GM21360 (cell line): ENCODE measurements around the gene DNMBP.
"Not testable (repeated sequence)": the region's sequence is repeated elsewhere in the genome, so short reads cannot be mapped to it uniquely, and the experiment has no call there.

Experiments
- ATAC-seq: cut with Tn5 transposase; IDR thresholded peaks from one replicate; pipeline ENCODE4 v1.9.1; 2021; ENCODE audit warnings: mild to moderate bottlenecking, moderate library complexity; ENCODE audit not compliant: unreplicated experiment

Gene DNMBP

GRCh38 chr10:99917963-99918825 is 91.6 kb downstream of the DNMBP start:
- no peak for ATAC-seq

GRCh38 chr10:99916776-99917175 is 93.0 kb downstream of the DNMBP start:
- no peak for ATAC-seq

DNA sequence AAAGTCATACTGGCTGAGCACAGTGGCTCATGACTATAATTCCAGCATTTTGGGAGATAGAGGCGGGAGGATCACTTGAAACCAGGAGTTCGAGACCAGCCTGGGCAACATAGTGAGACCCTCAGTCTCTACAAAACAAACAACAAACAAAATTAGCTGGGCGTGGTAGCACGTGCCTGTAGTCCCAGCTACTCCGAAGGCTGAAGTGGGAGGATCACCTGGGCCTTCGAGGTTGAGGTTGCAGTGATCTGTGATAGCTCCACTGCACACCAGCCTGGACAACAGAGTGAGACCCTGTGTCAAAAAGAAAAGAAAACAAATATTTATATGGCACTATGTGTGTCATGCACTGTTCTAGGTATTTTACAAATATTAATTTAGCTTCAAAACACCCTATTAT is 94.3 kb downstream of the DNMBP start:
- no peak for ATAC-seq

DNA sequence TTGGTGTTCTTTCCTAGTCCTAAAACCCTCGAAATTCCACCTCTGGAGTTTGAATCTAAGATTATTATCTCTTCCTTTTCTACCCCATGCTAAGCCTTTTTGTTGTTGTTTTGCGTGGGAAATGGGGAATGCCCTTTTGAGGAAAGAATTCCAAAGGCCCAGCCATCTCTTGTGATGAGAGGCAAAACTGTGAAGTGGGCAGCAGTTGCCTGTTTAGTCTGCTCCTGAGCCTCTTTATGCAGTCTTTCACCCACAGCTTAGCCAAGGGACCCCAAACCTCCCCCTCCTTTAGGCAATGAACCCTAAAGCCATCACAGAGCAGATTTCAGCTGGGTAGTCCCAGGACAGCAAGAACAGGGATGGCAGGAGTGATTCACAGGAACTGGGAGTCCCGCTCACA is 95.5 kb downstream of the DNMBP start:
- no peak for ATAC-seq

GRCh38 chr10:99913831-99914235 is 95.9 kb downstream of the DNMBP start:
- no peak for ATAC-seq

GRCh38 chr10:99912041-99912440 is 97.7 kb downstream of the DNMBP start:
- no peak for ATAC-seq

DNA sequence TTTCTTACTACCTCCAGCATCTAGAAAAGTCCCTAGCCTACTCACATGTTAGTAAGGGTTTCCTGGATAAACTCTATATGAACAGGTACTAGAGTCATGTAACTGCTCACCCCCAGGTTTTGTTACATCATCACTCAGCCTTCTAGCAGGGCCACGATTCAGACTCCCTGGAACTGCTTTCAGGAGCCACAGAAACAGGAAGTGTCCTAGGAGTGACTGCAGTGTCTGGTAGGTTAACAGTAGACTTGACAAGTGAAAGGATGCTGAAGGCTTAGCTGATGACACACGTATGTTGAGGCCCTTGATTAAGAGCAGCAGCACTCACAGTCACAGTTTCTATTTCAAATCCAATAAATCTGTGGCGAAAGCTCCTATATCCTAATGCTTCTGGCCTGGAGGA is 101.2 kb downstream of the DNMBP start:
- ATAC-seq = no peak

- no peak for ATAC-seq
These were observed 103.3 kb downstream of the DNMBP start for GRCh38 chr10:99906470-99906869.

DNA sequence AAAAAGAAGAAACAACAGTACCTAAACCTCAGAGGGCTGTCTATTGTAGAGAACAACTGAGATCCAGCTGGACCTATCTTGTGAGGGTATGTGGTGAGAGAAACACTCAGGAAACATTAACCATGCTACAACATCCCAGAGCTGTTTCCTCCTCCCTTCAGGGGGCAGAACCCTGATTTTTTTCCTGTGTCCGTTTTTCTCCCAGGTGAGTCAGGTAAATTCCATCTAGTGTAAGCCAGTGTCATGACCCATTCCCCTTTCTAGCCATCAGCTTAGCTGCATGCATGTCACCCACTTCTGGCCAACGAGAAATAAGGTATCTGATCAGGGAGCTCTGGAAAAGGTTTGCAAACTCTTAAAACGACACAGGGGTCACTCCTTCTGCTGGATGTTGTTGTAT is 103.8 kb downstream of the DNMBP start:
- no peak for ATAC-seq

DNA sequence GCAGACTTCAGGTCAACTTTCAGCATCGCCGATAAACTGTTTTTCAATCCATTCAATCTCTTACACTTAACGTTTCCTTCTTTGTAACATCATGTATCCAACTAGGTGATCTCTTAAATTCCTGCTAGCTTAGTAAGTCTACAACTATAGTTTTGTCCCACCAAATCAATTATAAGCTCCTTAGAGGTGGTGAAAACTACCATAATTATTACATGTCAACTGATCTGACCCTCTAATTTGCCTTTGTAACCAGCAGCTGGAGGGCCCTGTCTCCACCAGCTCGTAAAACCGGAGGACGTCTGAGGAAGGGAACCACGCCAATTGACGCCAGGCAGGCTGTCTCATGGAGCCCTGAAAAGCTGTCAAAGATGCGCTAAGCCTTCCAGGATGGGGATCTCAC is 113.9 kb downstream of the DNMBP start:
- ATAC-seq = no peak

DNA sequence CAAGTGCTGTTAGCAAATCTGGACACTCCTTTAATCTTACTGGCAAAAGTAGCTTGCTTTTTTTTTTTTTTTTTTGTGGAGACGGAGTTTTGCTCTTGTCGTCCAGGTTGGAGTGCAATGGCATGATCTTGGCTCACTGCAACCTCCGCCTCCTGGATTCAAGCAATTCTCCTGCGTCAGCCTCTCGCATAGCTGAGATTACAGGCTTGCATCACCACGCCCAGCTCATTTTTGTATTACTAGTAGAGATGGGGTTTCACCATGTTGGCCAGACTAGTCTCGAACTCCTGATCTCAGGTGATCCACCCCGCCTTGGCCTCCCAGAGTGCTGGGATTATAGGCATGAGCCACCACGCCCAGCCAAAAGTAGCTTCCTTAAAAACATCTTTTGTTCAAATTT is 114.7 kb downstream of the DNMBP start:
- ATAC-seq = not testable (repeated sequence)

- no peak for ATAC-seq
These were observed 115.1 kb downstream of the DNMBP start for GRCh38 chr10:99894613-99895012.

GRCh38 chr10:99888622-99889021 is 121.1 kb downstream of the DNMBP start:
- ATAC-seq = no peak

DNA sequence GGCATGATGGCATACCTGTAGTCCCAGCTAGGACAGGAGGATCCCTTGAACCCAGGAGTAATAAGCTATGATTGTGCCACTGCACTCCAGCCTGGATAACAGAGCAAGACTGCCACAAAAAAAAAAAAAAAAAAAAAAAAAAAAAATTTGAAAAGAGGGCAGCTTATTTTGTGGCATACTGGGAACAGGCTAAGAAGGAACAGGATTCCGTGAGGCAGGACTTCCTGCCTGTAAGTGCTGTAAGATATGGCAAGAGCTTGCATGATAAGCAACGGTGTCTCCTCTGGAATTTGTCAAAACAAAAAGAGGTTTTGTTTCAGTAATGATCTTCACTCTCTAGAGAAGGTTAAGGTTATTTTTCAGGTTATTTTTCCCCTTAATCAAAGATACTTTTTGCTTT is 126.2 kb downstream of the DNMBP start:
- no peak for ATAC-seq

DNA sequence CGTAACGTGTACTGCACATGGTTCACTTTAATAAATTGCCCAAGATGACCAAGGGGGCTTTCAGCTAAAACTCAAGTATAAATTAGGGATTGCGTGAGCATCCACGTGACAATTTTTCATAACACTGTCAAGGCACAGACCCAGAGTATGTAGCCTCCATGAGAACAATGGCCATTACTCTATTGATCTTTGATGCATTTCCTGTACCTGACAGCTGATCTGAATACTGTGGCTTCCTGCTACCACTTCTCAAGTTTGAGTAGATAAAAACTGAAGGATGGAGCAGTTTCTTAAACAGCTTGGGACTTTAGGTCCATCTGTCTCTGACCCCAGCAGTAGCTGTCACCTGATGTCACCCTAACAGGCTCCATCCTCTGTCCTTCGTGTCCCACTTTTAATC is 128.4 kb downstream of the DNMBP start:
- ATAC-seq = no peak

- no peak for ATAC-seq
These were observed 129.5 kb downstream of the DNMBP start for GRCh38 chr10:99880080-99880835.

DNA sequence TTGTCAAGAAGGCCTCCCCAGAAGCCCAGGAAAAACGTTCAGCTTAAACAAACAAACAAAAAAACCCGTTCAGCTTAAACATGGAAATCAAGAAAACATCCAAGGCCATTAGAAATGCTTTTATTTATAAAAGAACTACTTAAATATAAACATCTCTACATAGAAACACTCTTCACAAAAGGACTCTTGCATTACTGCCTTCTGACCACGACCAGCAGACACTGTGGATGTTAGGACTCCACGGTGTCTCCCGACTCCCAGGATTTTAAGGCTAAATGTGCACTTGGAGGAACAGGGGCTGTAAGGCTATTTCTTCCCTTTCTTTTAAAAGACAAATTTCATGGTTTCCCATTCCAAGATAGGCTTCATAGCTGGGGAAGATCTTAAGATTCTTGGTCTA is 134.3 kb downstream of the DNMBP start:
- no peak for ATAC-seq

DNA sequence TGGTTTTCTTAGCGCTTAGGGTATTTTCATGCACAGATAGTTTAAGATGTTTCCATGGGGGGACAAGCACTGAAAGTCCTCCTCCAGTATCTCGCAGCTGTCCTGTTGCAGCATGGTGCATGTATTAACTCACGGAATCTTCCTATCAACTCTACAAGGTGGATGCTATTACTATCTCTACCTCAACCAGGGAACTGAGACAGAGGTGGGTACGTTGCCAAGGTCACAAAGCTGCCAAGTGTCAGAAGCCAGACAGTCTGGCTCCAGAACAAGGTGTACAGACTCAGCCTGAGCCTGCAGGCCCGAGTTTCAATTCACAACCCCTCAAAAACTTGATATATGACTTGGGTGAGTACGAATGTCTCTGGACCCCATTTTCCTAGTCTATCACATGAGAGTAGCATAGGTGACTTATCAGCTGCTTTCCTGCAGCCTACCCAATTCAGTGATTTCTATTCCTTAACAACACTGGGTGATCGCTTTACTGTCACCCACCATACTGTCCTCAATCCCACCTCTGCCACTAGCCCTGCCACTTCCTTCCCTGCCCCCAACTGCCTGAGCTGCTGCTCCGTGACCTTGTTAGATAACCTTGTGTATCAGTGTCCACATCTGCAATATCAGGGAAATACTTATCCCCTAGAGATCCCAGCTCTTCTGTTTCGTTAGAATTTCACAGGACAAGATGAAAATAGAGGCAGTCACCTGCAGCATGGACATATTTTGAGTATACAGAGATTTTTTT is 135.2 kb downstream of the DNMBP start:
- no peak for ATAC-seq

DNA sequence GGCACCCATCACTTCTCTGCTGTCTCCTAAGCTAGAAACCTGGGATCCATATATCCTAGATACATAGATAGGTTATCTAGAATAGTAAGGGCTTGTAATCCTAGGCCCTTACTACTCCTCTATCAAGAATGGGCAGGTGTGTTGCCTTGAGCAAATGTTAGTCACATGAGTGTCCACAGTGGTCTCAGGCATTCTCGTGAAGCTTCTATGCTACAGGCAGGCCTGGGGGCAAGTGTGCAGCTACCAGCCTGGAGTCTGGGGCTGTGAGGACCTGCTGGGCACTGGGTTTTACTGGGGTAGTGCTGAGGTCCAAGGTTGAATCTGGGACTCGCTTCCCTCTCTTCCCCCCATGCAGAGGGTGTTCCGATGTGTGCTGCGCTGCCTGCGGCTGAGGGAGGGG is 135.9 kb downstream of the DNMBP start:
- no peak for ATAC-seq

DNA sequence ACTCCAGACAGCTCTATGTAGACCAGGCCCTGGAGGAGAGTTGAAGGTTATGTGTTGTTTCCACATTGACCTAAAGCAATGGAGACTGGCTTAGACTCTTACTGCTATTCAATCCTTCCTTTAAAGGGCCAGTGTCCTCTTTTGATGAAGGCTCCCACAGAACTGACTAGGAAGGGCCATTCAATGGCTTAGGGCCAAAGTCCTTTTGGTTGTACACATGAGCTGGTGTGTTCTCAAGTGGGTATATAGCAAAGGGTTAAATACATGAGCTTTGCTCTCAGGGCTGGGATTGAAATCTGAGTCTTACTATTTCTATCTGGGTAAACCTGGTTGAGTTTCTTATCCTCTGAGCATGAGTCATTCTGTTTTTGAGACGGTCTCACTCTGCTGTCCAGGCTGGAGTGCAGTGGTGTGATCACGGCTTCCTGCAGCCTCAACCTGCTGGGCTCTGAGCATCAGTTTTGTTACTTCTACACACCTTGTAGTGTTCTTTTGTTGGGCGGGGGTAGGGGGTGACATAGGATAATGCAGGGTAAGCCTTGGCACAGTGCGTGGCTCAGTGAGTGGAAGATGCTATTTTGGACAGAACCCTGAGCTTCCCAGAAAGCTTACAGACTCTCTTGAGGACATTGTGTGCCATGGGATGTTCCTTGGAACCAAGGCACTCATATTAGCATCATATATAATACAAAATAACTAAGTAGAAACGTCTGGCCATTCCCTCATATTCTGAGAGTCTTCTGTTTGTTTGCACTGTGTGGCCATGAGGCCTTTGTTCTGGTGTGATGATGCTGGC is 137.2 kb downstream of the DNMBP start:
- ATAC-seq = no peak
